Amniotic epithelial cell (primary cell): ENCODE measurements around the gene RAPGEF4.

ENCODE experiments used
- DNase-seq: peaks from one replicate; pipeline ENCODE4 v3.0.0-alpha.2; 2010; ENCODE audit warnings: low read depth

Gene RAPGEF4

DNA sequence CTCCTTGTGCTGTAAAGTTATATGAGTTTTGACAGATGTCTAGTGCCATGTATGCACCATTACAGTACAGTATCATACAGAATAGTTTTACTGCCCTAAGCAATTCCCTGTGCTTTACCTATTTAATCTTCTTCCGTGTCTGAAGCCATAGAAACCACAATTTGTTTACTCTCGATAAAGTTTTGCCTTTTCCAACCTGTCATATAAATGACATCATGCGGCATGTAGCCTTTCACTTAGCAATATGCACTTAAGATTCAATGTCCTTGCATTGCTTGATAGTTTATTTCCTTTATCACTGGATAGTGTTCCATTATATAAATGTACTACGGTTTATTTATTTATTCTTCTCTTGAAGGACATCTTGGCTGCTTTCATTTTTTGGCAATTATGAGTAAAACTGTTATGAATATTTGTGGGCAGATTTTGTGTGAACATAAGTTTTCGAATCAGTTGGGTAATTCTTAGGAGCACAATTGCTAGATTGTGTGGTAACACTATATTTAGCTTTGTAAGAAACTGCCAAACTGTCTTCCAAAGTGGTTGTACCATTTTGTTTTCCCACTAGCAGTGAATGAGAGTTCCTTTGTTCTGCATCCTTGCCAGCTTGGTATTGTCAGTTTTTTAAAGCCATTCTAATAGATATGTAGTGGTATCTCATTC is 203.2 kb downstream of the RAPGEF4 start:
- DNase-seq, result peak; percentile 44

DNA sequence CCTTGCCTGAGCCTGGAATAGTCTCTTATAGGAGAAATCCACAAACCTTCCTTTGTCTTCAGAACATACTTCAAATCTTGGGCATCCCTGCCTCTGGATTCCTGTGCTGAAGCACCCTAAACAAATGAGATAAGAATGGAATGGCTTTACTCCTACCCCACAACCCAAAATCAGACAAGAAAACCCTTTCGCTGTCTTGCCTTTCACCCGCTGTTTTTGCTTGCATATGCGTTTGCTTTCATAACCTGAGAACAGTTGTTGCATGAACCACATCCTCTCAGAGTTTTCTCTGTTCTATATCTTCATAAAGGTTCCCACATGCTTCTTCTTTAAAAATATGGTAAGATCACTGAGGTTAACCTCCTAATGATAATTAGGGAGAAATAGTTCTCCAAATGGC is 207.9 kb downstream of the RAPGEF4 start:
- no peak for DNase-seq

DNA sequence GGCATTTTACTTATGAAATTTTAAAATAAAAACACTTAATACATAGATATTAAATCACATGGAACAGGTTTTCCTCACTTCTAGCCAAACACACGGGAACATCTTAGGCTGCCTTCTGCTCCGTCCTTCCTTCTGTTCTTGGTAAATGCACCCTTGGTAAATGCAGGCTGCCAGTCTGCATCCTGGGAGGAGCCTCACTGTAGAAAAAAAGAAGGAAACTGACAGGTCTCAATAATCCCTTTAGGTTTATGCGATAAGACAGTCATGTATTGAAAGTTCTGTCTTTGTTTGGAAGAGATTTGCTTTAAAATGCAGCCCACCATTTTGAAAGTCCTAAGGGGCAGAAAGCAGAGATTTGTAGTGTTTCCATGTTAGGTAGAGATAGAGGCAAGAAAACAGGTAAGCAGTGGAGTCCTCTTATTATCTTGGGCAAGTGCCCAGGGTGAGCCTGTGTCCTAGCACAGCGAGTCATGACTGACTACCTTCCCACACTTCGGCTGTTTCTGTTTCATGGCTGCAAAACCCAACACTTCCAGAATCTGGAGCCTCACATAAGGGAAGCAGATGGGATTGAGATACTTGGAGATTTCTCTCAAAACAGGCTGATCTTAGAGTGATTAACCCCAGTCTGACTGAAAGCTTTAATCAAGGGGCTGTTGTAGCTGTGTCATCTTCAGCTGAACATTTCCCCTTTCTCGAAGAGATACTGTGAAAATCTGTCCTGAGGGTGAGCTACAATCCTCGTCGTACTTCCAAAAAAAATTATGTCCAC is 208.6 kb downstream of the RAPGEF4 start:
- no peak for DNase-seq

DNA sequence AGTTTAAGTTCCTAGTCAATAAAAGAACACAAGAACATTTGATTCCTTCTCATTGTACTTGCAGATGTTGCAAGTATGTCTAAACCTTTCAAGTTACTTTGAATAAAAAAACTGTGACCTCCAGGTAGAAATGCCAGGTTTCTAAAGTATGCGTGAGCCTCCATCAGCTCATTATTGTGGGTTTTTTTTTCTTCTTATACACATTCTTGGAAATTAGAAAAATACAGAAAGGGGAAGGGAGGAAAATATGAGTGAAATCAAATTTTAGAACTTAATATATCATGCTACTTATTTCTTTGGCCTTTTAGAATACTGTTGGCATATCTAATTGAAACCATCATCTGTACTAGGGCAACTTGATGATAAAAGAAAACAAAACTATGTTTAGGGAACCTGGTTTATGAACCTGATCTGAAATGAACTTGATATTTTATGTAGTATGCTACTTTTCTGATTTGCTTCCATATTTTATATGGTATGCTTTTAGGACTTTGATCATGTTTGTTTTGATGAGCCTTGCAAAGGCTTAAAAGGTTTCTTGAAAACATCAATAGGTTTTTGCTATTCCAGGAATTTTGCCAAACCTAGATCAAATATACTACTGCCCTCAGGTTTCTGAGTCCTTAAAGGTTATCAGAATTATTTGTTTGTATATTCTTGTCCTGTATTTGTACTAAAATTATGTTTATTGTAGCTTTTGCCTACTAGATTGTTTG is 209.3 kb downstream of the RAPGEF4 start:
- DNase-seq, result no peak

DNA sequence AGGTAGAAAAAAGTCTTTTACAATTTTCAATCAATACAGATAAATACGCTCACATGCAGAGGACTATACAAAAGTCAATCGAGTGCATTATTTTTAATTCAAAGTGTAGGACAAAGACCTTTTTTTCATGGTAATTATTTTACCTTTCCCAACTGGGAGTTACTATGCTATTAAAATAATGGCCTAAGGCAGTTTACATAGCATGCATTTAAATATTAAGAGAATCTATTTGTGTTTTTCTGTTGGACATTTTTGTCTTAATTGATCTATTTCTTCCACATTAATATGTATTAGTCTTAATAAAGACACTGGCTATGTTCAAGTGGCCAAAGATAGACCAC is 209.8 kb downstream of the RAPGEF4 start:
- DNase-seq, result no peak

DNA sequence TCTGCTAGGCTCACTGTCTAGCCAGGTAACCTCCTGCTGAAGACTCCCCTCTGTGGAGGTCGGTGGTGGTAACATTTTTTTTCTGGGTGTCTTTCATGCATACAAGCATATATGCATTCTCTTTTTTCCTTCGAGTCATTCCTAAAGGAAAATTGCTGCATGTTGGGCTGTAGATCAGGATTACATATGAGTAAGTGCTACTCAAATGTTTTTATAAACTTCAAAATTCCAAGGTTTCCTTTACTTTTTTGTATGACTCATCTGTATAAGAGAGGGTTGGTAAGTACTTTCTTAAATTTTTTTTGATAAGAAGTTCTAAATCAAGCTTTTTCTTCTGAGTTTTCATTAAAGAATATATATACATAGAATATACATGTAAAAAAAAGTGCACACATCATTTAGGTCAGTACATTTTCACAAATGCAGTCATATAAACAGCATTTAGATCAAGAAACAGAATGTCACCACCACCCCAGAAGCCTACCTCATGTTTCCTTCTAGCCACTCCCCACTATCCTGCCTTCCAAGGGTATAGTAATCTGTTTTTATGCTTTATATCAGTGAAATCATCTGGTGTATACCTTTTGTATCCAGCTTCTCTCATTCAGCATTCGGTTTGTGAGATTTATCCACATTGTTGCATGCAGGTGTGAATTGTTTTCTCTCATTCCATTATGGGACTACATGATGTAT is 212.0 kb downstream of the RAPGEF4 start:
- DNase-seq, result no peak

DNA sequence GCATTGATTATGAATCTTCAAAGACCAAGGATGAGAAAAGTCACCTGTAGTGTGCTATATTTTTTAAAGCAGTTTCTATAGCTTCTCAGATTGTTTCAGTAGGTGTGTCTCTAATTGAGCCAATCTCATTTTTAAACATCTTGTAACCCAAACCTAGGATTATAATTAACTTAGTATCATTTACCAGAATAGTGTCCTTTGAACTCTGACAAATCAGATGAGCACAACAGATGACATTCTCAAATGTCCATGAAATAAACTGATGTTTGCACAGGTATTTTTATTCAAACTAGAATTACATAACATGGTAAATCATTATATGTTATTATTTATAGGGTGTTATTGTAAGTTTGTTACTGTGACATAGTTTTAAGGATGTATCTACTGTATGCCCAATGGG is 213.9 kb downstream of the RAPGEF4 start:
- no peak for DNase-seq

DNA sequence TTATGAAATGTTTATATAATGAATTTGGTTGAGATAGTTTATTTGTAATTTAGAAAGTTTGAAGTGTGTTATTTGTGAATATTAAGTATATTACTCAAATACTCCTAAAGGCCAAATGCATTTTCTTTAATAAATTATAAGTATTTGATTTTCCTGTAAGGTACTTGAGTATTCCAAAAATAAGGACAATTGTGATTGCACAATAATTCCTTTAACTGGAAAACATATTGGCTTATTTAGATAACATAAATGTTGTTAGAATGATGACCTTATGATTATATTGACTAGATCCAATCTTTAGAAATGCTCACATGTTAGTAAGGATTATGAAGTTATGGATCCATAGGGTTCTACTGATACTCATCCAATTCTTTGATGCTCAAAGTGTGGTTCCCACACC is 214.9 kb downstream of the RAPGEF4 start:
- no peak for DNase-seq

DNA sequence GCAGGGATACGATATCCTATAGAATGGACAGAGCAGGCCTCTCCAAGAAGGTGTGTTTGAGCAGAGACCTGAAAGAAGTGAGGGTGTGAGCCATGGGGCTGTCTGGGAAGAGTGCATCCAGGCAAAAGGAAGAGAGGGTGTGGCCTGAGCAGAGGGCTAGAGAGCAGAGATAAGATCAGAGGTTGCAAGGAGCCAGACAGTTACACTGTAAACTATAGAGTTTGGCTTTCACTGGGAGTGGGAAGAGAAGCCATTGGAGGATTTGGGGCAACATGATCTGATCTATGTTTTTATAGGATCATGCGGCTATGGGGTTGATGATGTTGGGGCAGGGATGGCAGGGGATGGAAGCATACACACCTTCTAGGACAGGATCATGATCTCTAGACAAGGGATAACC is 215.9 kb downstream of the RAPGEF4 start:
- no peak for DNase-seq

DNA sequence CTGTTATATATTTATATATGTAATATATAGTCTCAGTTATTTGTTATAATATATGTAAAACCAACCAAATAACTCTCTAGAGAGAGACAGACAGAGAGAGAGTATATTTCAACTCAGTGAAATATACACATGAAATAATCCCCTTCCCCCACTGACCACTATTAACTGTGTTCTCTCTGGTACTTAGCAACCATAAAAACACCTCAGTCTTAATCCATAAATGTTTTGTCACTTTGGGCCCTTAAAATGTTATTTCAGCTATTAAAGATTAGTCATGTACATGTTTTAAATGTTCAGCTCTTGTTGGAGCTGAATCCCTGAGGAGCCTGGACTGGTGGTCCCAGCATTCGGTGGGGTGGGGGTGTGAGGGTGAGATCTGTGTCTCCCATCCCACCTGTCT is 217.8 kb downstream of the RAPGEF4 start:
- no peak for DNase-seq

DNA sequence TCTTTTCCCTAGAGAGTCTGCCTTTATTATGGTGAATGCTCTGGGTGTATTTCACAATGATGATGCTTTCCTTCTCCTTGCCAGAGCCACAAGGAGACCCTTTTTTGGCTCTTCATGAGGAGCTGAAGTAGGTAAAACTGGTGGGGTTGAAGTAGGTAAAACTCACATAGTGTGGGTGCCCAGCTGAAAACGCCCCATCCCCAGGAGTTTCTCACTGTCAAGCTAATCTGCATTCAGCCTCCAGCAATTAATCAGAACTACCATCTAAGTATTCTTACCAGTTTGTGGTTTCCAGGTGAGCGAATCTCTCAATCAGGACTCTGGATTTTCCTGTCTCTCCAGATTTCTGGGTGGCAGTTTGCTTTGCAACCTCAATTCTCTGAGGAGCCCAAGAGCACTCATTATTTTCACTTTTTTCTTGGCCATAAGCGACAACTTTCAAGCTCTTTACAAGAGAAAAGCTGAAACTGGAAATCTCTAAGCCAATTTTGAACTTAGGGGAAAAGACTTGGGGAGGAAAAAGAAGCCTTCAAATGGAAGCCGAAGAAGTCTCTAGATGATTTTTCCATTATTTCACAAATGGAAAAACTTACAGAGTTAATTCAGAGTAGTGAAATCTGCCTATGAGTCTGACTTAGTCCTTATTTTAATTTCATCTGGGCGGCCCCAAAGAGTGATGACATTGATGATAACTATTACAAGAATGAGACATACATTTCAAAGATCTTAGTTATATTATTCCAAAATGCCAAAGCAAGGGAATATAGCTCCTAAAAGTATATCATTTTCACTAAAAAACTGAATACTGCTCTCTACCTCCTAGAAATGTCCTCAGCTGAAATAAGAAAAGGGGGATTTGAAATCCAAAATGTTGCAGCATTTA is 218.6 kb downstream of the RAPGEF4 start:
- DNase-seq, result no peak

DNA sequence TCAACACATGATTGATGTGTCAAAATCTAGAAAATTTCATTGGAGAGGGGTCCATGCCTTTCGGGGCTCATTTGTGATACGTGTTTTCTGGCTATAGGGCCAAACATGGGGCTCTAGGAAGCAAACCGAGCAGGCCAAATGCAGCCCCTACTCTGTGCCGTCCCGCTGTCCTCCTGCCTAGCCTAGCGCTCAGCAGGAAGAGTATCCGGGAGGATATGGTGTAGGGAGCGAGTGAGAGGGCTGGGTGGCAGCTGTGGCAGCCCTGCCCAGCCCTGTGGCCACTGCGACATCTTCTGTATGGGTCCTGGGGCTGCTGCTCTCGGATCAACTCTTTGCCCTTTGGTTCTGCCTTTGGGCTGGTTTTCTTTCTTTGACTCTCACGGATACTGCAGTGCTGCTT is 219.9 kb downstream of the RAPGEF4 start:
- no peak for DNase-seq

DNA sequence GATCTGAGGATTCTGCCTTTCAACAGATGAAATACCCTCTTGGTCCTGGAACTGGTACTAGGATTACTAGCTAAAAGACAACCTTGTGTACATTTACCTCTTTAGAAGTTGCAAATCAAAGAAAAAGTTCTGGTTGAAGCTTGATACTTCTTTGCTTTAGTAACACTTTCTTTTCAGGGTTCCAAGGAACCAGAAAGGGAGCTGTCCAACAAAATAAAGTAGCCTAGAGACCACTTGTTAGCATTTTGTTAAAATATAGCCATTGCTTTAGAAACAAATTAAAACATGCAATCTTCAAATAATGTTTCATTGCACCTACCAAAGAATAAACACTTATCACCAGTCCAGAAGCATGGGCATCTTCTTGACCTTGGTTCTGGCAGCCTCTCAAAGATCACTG is 222.1 kb downstream of the RAPGEF4 start:
- DNase-seq, result no peak

DNA sequence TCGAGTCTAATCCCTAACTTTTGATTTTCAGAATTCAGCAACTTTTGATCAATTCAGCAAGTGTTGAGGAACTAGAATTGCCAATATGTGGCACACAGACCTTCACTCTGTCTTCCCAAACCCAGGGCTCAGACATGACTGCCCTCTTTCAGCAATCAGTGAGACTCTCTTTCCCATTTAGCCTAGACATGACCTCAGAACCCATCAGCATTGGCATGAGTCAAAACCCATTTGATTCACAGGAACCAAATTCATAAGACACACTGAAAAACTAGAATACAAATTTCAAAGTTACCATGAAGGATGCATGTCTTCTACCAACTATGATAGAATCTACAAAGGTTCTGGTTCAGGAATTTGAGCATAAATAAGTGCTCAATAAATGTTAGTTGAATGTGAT is 226.4 kb downstream of the RAPGEF4 start:
- no peak for DNase-seq

DNA sequence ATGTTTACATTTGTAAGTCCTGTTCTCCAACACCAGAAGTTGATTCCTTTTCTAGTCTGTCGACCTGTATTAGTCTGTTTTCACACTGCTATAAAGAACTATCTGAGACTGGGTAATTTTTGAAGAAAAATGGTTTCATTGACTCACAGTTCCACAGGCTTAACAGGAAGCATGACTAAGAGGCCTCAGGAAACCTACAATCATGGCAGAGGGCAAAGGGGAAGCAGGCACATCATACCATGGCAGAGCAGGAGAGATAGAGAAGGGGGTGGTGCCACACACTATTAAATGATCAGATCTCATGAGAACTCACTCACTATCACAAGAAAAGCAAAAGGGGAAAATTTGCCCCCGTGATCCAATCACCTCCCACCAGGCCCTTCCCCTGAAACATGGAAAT is 227.2 kb downstream of the RAPGEF4 start:
- DNase-seq, result peak; percentile 63

DNA sequence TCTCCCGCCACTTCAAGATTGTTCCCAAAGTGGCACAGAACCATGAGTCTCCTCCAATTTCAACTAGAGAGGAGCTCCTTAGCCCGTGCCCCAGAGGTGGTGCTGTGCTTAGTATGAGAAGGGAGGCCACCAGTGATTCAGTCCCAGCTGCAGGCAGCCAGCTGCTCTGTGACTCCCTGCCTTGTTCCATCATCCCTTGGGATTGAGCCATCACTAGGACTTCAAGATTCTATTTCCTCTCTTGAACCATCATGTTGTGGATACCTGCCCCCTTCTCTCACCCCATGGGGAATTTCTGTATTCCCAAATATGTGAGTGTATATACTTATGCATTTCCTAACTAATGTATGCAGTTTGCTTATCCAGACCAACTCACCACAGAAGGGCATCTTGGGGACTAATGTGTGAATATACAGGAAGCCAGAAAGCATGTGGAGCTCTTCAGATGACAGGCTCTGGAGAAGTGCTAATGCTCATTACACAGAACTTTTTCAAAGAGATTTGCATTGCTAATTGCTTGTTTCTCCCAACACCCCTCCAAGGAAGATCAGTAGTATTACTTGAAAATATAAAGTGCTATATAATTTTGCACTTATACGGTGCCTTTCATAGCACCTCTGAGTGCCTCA is 229.0 kb downstream of the RAPGEF4 start:
- no peak for DNase-seq

DNA sequence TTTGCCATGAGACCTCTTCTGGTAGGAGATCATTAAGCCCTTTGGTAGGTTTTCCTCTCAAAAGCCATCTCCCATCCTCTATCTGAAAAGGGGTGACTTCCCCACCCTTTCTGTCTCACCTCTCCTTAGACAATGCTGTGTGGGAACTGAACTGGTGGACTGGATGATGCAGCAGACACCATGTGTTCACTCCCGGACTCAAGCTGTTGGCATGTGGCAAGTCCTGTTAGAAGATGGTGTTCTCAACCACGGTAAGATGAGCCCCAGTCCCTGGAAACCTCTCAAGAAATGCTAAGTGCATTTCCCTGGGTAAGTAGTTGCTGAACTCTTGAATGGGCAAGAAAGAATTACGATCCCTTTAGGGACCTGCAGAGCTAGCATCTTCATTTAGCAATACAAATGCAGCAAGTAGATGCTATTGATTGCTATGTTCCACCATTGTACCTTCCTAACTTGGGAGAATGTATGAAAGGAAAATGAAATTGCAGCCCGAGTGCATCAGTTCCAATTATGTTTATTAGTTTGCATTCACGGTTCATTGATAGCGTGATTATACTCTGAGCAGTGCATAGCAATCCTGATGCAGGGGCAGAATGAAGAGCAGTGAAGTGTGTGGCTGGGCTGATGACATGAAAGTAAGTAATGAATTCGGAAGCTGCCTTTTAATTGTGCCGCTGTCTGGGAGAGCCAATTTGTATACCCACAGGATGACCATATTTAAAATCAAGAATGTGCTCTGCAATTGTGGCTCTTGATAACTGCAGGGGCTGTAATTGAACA is 230.0 kb downstream of the RAPGEF4 start:
- DNase-seq, result no peak

DNA sequence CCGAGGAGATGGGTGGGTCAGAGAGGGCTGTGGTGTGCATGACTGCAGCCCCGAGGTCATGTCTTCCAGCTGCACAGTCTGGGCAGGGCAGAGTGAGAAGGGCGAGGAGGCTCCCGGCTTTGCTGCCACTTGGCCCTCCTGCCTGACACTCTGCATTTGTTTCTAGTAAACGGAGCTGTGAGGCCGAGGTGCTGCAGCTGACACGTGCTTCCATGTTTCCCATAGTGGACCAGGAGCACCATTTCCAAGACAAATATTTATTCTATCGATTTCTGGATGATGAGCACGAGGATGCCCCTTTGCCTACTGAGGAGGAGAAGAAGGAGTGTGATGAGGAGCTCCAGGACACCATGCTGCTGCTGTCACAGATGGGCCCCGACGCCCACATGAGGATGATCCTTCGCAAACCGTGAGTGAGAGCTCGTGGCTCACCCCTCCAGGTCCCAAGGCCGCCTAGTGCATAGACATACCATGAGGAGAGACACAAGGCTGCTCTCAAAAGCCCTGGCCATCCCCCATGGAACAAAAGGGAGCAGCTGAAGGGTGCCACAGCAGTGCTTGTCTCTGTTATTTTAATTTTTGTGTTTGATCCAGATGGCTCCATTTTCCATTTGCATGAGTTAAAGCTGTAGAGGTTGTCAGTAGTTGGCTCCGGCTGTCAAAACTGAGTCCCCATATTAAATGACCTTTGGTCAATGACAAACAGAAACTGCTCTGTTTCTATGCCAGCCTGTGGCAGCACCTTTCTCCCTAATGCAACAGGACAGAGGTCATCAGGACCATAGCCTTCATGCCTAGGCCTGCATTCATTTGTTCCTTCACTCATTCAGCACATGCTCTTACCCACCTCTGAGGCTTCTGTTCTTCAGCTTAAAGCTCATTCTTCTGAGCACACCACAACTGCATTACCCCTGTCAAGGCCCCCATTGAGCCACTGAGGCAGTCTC is 231.7 kb downstream of the RAPGEF4 start:
- no peak for DNase-seq

DNA sequence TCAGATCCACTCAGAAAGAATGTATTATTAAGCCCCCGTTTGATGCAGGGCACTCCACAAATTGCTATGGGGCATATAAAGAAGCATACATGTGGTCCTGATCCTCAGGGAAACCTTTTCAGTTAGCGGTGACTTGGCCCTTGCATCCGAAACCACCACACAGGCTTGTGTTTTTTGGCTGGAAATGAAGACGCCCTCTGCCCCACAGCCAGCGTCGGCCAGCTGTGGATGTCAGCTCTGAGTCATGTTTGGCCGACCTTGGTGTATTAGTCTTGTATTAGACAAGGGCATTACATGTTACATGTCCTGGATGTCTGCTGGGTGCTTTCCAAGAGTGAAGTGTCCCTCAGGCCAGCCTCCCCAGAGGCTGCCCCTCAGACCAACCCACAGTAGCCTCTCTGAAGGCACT is 232.4 kb downstream of the RAPGEF4 start:
- peak; percentile 59 for DNase-seq
